ENCODE measurements around the gene PLXDC2.

DNA sequence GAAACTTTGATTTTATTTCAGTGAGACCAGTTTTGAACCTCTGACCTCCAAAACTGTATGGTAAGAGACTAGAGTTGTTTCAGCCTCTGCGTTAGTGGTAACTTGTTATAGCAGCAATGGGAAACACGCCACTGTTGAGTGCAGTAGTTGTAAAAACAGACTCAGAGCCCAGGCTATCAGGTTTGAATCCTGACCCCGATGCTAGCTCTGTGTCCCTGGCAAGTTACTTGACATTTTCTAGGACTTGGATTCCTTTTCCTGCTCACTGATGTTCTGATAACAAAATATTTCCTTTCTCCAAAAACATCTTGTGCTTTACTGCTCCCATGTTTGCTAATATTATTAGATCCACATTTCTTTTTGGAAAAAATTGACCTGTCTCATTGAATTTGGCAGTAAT is 131.0 kb downstream of the PLXDC2 start:
- TF ChIP-seq, protein P1, sequence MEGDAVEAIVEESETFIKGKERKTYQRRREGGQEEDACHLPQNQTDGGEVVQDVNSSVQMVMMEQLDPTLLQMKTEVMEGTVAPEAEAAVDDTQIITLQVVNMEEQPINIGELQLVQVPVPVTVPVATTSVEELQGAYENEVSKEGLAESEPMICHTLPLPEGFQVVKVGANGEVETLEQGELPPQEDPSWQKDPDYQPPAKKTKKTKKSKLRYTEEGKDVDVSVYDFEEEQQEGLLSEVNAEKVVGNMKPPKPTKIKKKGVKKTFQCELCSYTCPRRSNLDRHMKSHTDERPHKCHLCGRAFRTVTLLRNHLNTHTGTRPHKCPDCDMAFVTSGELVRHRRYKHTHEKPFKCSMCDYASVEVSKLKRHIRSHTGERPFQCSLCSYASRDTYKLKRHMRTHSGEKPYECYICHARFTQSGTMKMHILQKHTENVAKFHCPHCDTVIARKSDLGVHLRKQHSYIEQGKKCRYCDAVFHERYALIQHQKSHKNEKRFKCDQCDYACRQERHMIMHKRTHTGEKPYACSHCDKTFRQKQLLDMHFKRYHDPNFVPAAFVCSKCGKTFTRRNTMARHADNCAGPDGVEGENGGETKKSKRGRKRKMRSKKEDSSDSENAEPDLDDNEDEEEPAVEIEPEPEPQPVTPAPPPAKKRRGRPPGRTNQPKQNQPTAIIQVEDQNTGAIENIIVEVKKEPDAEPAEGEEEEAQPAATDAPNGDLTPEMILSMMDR (IDR thresholded peaks at IDR 0.05; ENCODE audit: poor library complexity), result no peak
- no peak for TF ChIP-seq EZH2 (IDR thresholded peaks at IDR 0.05; ENCODE audit: borderline replicate concordance)

Measured in hepatocyte (in vitro differentiated cells).